HepG2 (cell line): ENCODE results near the gene PBX4. TPM values are rescaled to one million over a fixed set of nuclear protein-coding genes. Genes with fewer than 3 reads are reported as not detected.
A peak's percentile ranks its signal among the peaks of the same experiment; 100 is the strongest.

Source experiments
- ATAC-seq: fragments of 200-7000 bp; cut with Tn5 transposase; 3 replicates; pipeline ENCODE4 v1.9.1; 2020; ENCODE audit warnings: mild to moderate bottlenecking, moderate library complexity
- BruUV-seq: library from RNA; stranded (reverse); fragments of 400-500 nt; replicated peaks from 2 replicates; lab custom pipeline; 2021; lab: Mats Ljungman, UMichigan
- CTCF ChIA-PET: fragments of 300-600 bp; formaldehyde crosslinking; extraction: SDS; loops from one replicate; lab custom pipeline; 2021; ENCODE audit warnings: low total read pairs, inconsistent platforms, low intra/inter-chr PET ratio; lab: Yijun Ruan, JAX
- POLR2A ChIA-PET: fragments of 350-600 bp; sonication (Branson Sonifier 250); formaldehyde crosslinking; loops from one replicate; lab custom pipeline; 2020; ENCODE audit warnings: antibody characterized with exemption, inconsistent platforms; lab: Yijun Ruan, JAX
- DNase-seq: peaks from one replicate; pipeline ENCODE4 v3.0.0-alpha.2; 2015; ENCODE audit warnings: low spot score
- FAIRE-seq: peaks from 3 replicates; lab custom pipeline; 2011; peaks lifted over from hg19 to GRCh38; lab: Jason Lieb, UNC
- H2AFZ ChIP-seq: one replicate; pipeline ENCODE4 v1.6.1; 2011; ENCODE audit warnings: low read length, inconsistent platforms
- H3K27ac ChIP-seq: fragments of 300-600 bp; 3 replicates; pipeline ENCODE4 v1.8.0; 2011; ENCODE audit warnings: mixed run types, mild to moderate bottlenecking, mixed read lengths, low read length, inconsistent platforms; ENCODE audit not compliant: insufficient read depth; ENCODE audit errors: extremely low read length
- H3K27me3 ChIP-seq, 2 experiments: fragments of 200-600 bp in 1 of 2; 2 replicates in 1 of 2; 3 replicates in 1 of 2; pipeline versions ENCODE4 v1.6.0 to v1.8.0; 2011; ENCODE audit warnings: low read length in 2 of 2, mild to moderate bottlenecking in 2 of 2, moderate library complexity in 2 of 2, inconsistent platforms in 1 of 2; ENCODE audit not compliant: insufficient read depth in 2 of 2, control insufficient read depth in 1 of 2
- H3K36me3 ChIP-seq, 2 experiments: fragments of 200-600 bp in 1 of 2; replicated peaks in 1 of 2; 2 replicates in 1 of 2; 3 replicates in 1 of 2; pipeline versions ENCODE4 v1.5.1 to v1.8.0; 2011; ENCODE audit warnings: low read length in 2 of 2, inconsistent platforms in 1 of 2; ENCODE audit not compliant: insufficient read depth in 2 of 2, control insufficient read depth in 1 of 2
- H3K4me1 ChIP-seq: 2 replicates; pipeline ENCODE4 v1.5.1; 2012; ENCODE audit warnings: low read length, inconsistent platforms; ENCODE audit not compliant: insufficient read depth
- H3K4me2 ChIP-seq: 2 replicates; pipeline ENCODE4 v1.6.0; 2011; ENCODE audit warnings: low read depth, low read length, inconsistent platforms
- H3K4me3 ChIP-seq, 3 experiments: fragments of 200-600 bp in 1 of 3; sonication (generic), shearing (Covaris generic) in 1 of 3; replicated peaks in 1 of 3; 2 replicates each; pipeline ENCODE4 v1.5.1; 2011 to 2016; ENCODE audit warnings: low read length in 3 of 3, inconsistent platforms in 2 of 3, low read depth in 2 of 3, mild to moderate bottlenecking in 2 of 3, control low read depth in 1 of 3, mixed read lengths in 1 of 3; ENCODE audit not compliant: insufficient read depth in 1 of 3
- H3K79me2 ChIP-seq: one replicate; pipeline ENCODE4 v1.6.1; 2011; ENCODE audit warnings: low read length, inconsistent platforms; ENCODE audit not compliant: insufficient read depth
- H3K9ac ChIP-seq: 2 replicates; pipeline ENCODE4 v1.6.0; 2011; ENCODE audit warnings: mild to moderate bottlenecking, low read depth, low read length, inconsistent platforms; ENCODE audit not compliant: insufficient read depth
- H3K9me3 ChIP-seq: 2 replicates; pipeline ENCODE4 v1.5.1; 2012; ENCODE audit warnings: mild to moderate bottlenecking, low read length
- H4K20me1 ChIP-seq: 2 replicates; pipeline ENCODE4 v1.6.0; 2011; ENCODE audit warnings: inconsistent platforms, mild to moderate bottlenecking, low read length, moderate library complexity; ENCODE audit not compliant: insufficient read depth
- CREM ChIP-seq, 2 experiments: sonication (generic) in 1 of 2; formaldehyde crosslinking in 1 of 2; IDR thresholded peaks; 2 replicates each; pipeline versions ENCODE4 v1.4.0 to v1.6.1; 2016 to 2020; ENCODE audit warnings: antibody characterized with exemption in 1 of 2, mild to moderate bottlenecking in 1 of 2, missing genetic modification reagents in 1 of 2
- DMTF1 ChIP-seq: sonication (generic); formaldehyde crosslinking; IDR thresholded peaks from 2 replicates; pipeline ENCODE4 v1.4.0; 2020; ENCODE audit warnings: mild to moderate bottlenecking, missing genetic modification reagents
- FOXC1 ChIP-seq: sonication (generic); formaldehyde crosslinking; IDR thresholded peaks from 2 replicates; pipeline ENCODE4 v1.8.0; 2022; ENCODE audit warnings: mild to moderate bottlenecking, missing genetic modification reagents, borderline replicate concordance
- FOXP4 ChIP-seq: sonication (generic); formaldehyde crosslinking; IDR thresholded peaks from 2 replicates; pipeline ENCODE4 v1.4.0; 2020; ENCODE audit warnings: missing genetic modification reagents
- KAT7 ChIP-seq: IDR thresholded peaks from 2 replicates; pipeline ENCODE4 v1.6.1; 2018; ENCODE audit warnings: borderline replicate concordance, missing compliant biosample characterization
- RBM22 ChIP-seq: fragments of 200-400 bp; formaldehyde crosslinking; optimal IDR thresholded peaks from 2 replicates; pipeline ENCODE3; 2017; ENCODE audit warnings: mild to moderate bottlenecking, low read length, moderate library complexity
- TFAP4 ChIP-seq: sonication (generic); IDR thresholded peaks from 2 replicates; pipeline ENCODE4 v1.6.1; 2016; ENCODE audit warnings: low read depth, borderline replicate concordance
- ZNF576 ChIP-seq: sonication (generic); formaldehyde crosslinking; IDR thresholded peaks from 2 replicates; pipeline ENCODE4 v1.4.0; 2020; ENCODE audit warnings: mild to moderate bottlenecking, missing genetic modification reagents
- ZNF646 ChIP-seq: sonication (generic); formaldehyde crosslinking; IDR thresholded peaks from 2 replicates; pipeline ENCODE4 v1.9.0; 2021; ENCODE audit warnings: mild to moderate bottlenecking, missing genetic modification reagents
- ZNF792 ChIP-seq: IDR thresholded peaks from 2 replicates; pipeline ENCODE4 v1.6.1; 2016
- WGBS: methylation state at CpG from one replicate; pipeline ENCODE4 v1.1.6; 2017; ENCODE audit warnings: low lambda C conversion rate; 5-methylcytosine and 5-hydroxymethylcytosine counted together
- in situ Hi-C: cut with HindIII; loops from 2 replicates; pipeline ENCODE4 v1.10.0; 2017; ENCODE audit warnings: low pct_unique_long_range_greater_than_20kb; ENCODE audit not compliant: extremely low pct_ligation_motif_present
- intact Hi-C: fragments of 100-400 bp; cut with micrococcal nuclease; formaldehyde crosslinking; loops from one replicate; pipeline ENCODE4 v1.10.0; 2022; ENCODE audit not compliant: unreplicated experiment
- polyA plus RNA-seq, 8 experiments: library from polyadenylated mRNA; depleted of rRNA in 3 of 8; stranded (reverse) in 7 of 8; unstranded in 1 of 8; fragments of >200 nt; fragmentation: Illumina TruSeq in 4 of 8; extraction: Trizol in 4 of 8; gene quantifications; 2 replicates each; pipeline versions ENCODE4 v1.2.1 to v1.2.3, GENCODE V29; 2011 to 2016; ENCODE audit warnings: low read depth in 4 of 8, missing spikeins in 1 of 8, mixed read lengths in 1 of 8; ENCODE audit not compliant: insufficient read depth in 1 of 8
- total RNA-seq, 5 experiments: library from RNA; depleted of rRNA; stranded (reverse); fragments of >200 nt; fragmentation: Illumina TruSeq; extraction: Trizol; gene quantifications; 2 replicates each; pipeline ENCODE4 v1.2.3, GENCODE V29; 2016; ENCODE audit warnings: low read depth in 1 of 5

Gene PBX4
- total and polyA plus RNA-seq, 2 of the 13 experiments (the other 11 are each of a cell fraction or from before 2014, with no cell fraction given), result not detected

GRCh38 chr19:19570571-19570970, 47.9 kb downstream of the PBX4 start:
- Histone ChIP-seq H3K4me2 (no peak overlapping the region), H3K9me3 (no peaks in the 10 kb centered on the region), H3K79me2 (no peaks in the 10 kb centered on the region), H3K27ac (no peak overlapping the region), H3K4me1 (peaks cover 10% of the 10 kb centered on the region; the same call in 1 of the 2 replicates), H4K20me1 (no peaks in the 10 kb centered on the region), H3K9ac (no peak overlapping the region), H2AFZ (no peak overlapping the region), H3K4me3 (no peak overlapping the region), H3K36me3 (no peaks in the 10 kb centered on the region), H3K27me3 (peaks cover 0 to 3% of the 10 kb centered on the region in 2 experiments; a peak in 2 of 5 replicates)
- intact Hi-C loops (no loop called here), in situ Hi-C loops (loop anchor here (25.0 kb wide), 1 partner anchor 992 kb away; the partner anchor contains the start of gene ZNF737)
- no peak for TF ChIP-seq ZNF792 (CRISPR knock-in tag)
- no peak for TF ChIP-seq KAT7 (CRISPR knock-in tag)
- no peak for TF ChIP-seq ZNF646
- no peak for TF ChIP-seq CREM (IDR thresholded peaks at IDR 0.05)
- TF ChIP-seq CREM (CRISPR knock-in tag; IDR thresholded peaks at IDR 0.05), result no peak
- no peak for TF ChIP-seq TFAP4
- TF ChIP-seq DMTF1 (CRISPR knock-in tag), result no peak
- TF ChIP-seq FOXP4 (CRISPR knock-in tag), result no peak
- no peak for TF ChIP-seq RBM22
- no peak for TF ChIP-seq FOXC1
- TF ChIP-seq ZNF576, result no peak
- DNase-seq (no peak), ATAC-seq (peak; percentile 34; the same call in 1 of the 3 replicates), FAIRE-seq (no peak)
- ChIA-PET CTCF (no interaction called here), POLR2A (no interaction called here)
- WGBS, result 19% methylated on average over 8 of the region's 10 CpGs
- BruUV-seq, result no TSS peak
